Esophagus muscularis mucosa (tissue), 4 donors: ENCODE results near the gene TMED5. TPM values are rescaled to one million over a fixed set of nuclear protein-coding genes. Genes with fewer than 3 reads are reported as not detected.

Source experiments
- DNase-seq: peaks from one replicate; pipeline ENCODE4 v3.0.0-alpha.2; 2017; ENCODE audit errors: extremely low spot score
- H3K27ac ChIP-seq, 4 donors: fragments of 200-600 bp; sonication (generic); replicated peaks in 1 of 4; 1 replicate in 3 of 4; 2 replicates in 1 of 4; pipeline ENCODE4 v1.5.1; 2016 to 2019; ENCODE audit warnings: mild to moderate bottlenecking in 1 of 4
- H3K27me3 ChIP-seq, 4 donors: fragments of 200-600 bp; sonication (generic); one replicate each; pipeline versions ENCODE4 v1.5.1 to v1.6.0; 2016 to 2019
- H3K36me3 ChIP-seq, 4 donors: fragments of 200-600 bp; sonication (generic); one replicate each; pipeline ENCODE4 v1.5.1; 2016 to 2019
- H3K4me1 ChIP-seq, 4 donors: fragments of 200-600 bp; sonication (generic); one replicate each; pipeline ENCODE4 v1.5.1; 2016 to 2019
- H3K4me3 ChIP-seq, 4 donors: fragments of 200-600 bp; sonication (generic); 1 replicate in 2 of 4; 2 replicates in 2 of 4; pipeline ENCODE4 v1.5.1; 2016 to 2019; ENCODE audit warnings: mild to moderate bottlenecking in 4 of 4, moderate library complexity in 1 of 4
- H3K9me3 ChIP-seq, 4 donors: fragments of 200-600 bp; sonication (generic); 1 replicate in 3 of 4; 2 replicates in 1 of 4; pipeline ENCODE4 v1.5.1; 2016 to 2019
- CTCF ChIP-seq, 3 experiments: fragments of 200-600 bp in 2 of 3; fragments of 450-650 bp in 1 of 3; sonication (generic) in 2 of 3; IDR thresholded peaks; one replicate each; pipeline ENCODE4 v1.5.1; 2017 to 2019; ENCODE audit warnings: antibody characterized with exemption in 3 of 3, mild to moderate bottlenecking in 2 of 3, moderate library complexity in 1 of 3
- EP300 ChIP-seq: sonication (generic); formaldehyde crosslinking; IDR thresholded peaks from one replicate; pipeline ENCODE4 v1.6.1; 2017; ENCODE audit warnings: antibody characterized with exemption
- POLR2A ChIP-seq: fragments of 450-650 bp; IDR thresholded peaks from one replicate; pipeline ENCODE4 v1.6.1; 2017; ENCODE audit warnings: antibody characterized with exemption, moderate library complexity, mild to moderate bottlenecking, low read depth
- POLR2AphosphoS5 ChIP-seq, 2 donors: sonication (generic); formaldehyde crosslinking; IDR thresholded peaks; one replicate each; pipeline ENCODE4 v1.6.1; 2017; ENCODE audit warnings: antibody characterized with exemption in 2 of 2
- WGBS: methylation state at CpG from one replicate; pipeline ENCODE4 v1.1.5; 2018; 5-methylcytosine and 5-hydroxymethylcytosine counted together
- intact Hi-C: fragments of 100-400 bp; cut with DNase I; formaldehyde crosslinking; loops from one replicate; pipeline ENCODE4 v1.15.1; 2023
- total RNA-seq, 4 donors: library from RNA; depleted of rRNA; stranded (reverse); fragments of >200 nt; gene quantifications; one replicate each; pipeline versions ENCODE4 v1.1.0 to v1.2.1, GENCODE V29; 2016

The TMED5 gene
- total RNA-seq, 4 donors from 2014 or later = 45.7 to 72.6 (median 59.2) TPM

- peaks cover 8 to 49% (median 24%) of the 10 kb centered on the region in 4 donors for H3K36me3 ChIP-seq
- DNase-seq = no peak
- WGBS = 97% methylated on average over 2 of the region's 2 CpGs
- H3K27me3 ChIP-seq = no peaks in the 10 kb centered on the region
- H3K4me1 ChIP-seq = peaks cover 0 to 12% (median 10%) of the 10 kb centered on the region in 4 donors
- no peaks in the 10 kb centered on the region for H3K9me3 ChIP-seq
- no peak overlapping the region for H3K4me3 ChIP-seq
- TF ChIP-seq POLR2A (no peak), CTCF (IDR thresholded peaks at IDR 0.05) (no peak), EP300 (no peak), POLR2AphosphoS5 (IDR thresholded peaks at IDR 0.05) (no peak)
- H3K27ac ChIP-seq = no peak overlapping the region
- intact Hi-C loops = no loop called here
Observed at GRCh38 chr1:93114391-93114790, 65.8 kb downstream of the TMED5 start.

- intact Hi-C loops = no loop called here
- DNase-seq = no peak
- Histone ChIP-seq H3K36me3 (peaks cover 7 to 37% (median 18%) of the 10 kb centered on the region in 4 donors), H3K9me3 (no peaks in the 10 kb centered on the region), H3K4me1 (peaks cover 0 to 12% (median 10%) of the 10 kb centered on the region in 4 donors), H3K27ac (no peak overlapping the region), H3K4me3 (no peak overlapping the region), H3K27me3 (no peaks in the 10 kb centered on the region)
- WGBS = 98% methylated on average over 3 of the region's 3 CpGs
- TF ChIP-seq POLR2AphosphoS5 (IDR thresholded peaks at IDR 0.05) (no peak), CTCF (IDR thresholded peaks at IDR 0.05) (no peak), EP300 (no peak), POLR2A (no peak)
Observed at GRCh38 chr1:93113127-93113526, 67.1 kb downstream of the TMED5 start.

GRCh38 chr1:93111561-93111960 lies 68.7 kb downstream of the TMED5 start:
- no peaks in the 10 kb centered on the region for H3K27me3 ChIP-seq

GRCh38 chr1:93111065-93111464 lies 69.1 kb downstream of the TMED5 start:
- intact Hi-C loops = no loop called here
- H3K4me3 ChIP-seq = no peak overlapping the region
- H3K4me1 ChIP-seq = peaks cover 0 to 12% (median 10%) of the 10 kb centered on the region in 4 donors
- WGBS = 84% methylated on average over 1 of the region's 1 CpG
- H3K36me3 ChIP-seq = peaks cover 2 to 19% (median 11%) of the 10 kb centered on the region in 4 donors
- no peaks in the 10 kb centered on the region for H3K27me3 ChIP-seq
- no peak for DNase-seq
- no peak overlapping the region for H3K27ac ChIP-seq
- no peak for TF ChIP-seq POLR2A
- TF ChIP-seq EP300 = no peak
- TF ChIP-seq CTCF (IDR thresholded peaks at IDR 0.05) = no peak
- no peak for TF ChIP-seq POLR2AphosphoS5 (IDR thresholded peaks at IDR 0.05)
- H3K9me3 ChIP-seq = no peaks in the 10 kb centered on the region

More at GRCh38 chr1:93111561-93111960, 68.7 kb downstream of the TMED5 start:
- peaks cover 7 to 24% (median 15%) of the 10 kb centered on the region in 4 donors for H3K36me3 ChIP-seq
- H3K4me3 ChIP-seq = no peak overlapping the region
- no peak for DNase-seq
- H3K9me3 ChIP-seq = no peaks in the 10 kb centered on the region
- H3K27ac ChIP-seq = no peak overlapping the region
- peaks cover 0 to 12% (median 10%) of the 10 kb centered on the region in 4 donors for H3K4me1 ChIP-seq
- TF ChIP-seq EP300 = no peak
- TF ChIP-seq POLR2AphosphoS5 (IDR thresholded peaks at IDR 0.05) = no peak
- TF ChIP-seq CTCF (IDR thresholded peaks at IDR 0.05) = no peak
- TF ChIP-seq POLR2A = no peak
- intact Hi-C loops = no loop called here

- Histone ChIP-seq H3K9me3 (no peaks in the 10 kb centered on the region), H3K27ac (no peak overlapping the region), H3K27me3 (no peaks in the 10 kb centered on the region), H3K4me3 (no peak overlapping the region), H3K36me3 (peaks cover 0 to 7% (median 3%) of the 10 kb centered on the region in 4 donors), H3K4me1 (peaks cover 0 to 12% (median 10%) of the 10 kb centered on the region in 4 donors)
- intact Hi-C loops = no loop called here
- WGBS = 100% methylated on average over 2 of the region's 2 CpGs
- TF ChIP-seq CTCF (IDR thresholded peaks at IDR 0.05) (no peak), POLR2AphosphoS5 (IDR thresholded peaks at IDR 0.05) (no peak), EP300 (no peak), POLR2A (no peak)
- DNase-seq = no peak
Observed at GRCh38 chr1:93109578-93109977, 70.6 kb downstream of the TMED5 start.
